Choroid plexus epithelial cell (primary cell): ENCODE measurements around the gene SH3PXD2A.

Experiments
- DNase-seq: peaks from one replicate; pipeline ENCODE4 v3.0.0-alpha.2; 2010; ENCODE audit warnings: low read depth
- H3K4me3 ChIP-seq: 2 replicates; pipeline ENCODE4 v1.5.1; 2011; ENCODE audit warnings: low read depth, mild to moderate bottlenecking, control low read depth, low read length, moderate library complexity
- TF ChIP-seq, protein P1 (sequence below): conservative IDR thresholded peaks from 2 replicates; pipeline ENCODE4 v1.5.1; 2011; ENCODE audit warnings: low read depth, mild to moderate bottlenecking, control low read depth, inconsistent platforms, low read length, moderate library complexity

Gene SH3PXD2A

DNA sequence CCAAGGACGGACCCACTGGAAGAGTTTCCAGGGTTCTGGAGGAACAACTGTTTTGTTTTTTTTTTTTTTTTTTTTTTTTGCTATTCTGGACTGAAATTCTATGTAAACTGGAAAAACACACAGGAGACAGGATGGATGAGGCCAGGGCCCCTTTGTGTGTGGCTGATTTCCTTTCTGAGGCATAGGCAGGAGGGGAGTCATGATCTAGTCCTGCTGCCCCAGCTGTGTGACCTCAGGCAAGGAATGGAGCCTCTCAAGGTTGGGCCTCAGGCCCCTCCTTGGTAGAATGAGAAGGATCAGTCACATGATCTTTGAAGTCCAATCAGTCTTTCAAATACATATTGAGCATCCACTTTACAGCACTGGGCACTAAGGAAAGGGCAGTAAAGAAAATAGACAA lies 87.6 kb downstream of the SH3PXD2A start:
- DNase-seq = no peak
- H3K4me3 ChIP-seq = no peak overlapping the region
- TF ChIP-seq, protein P1, sequence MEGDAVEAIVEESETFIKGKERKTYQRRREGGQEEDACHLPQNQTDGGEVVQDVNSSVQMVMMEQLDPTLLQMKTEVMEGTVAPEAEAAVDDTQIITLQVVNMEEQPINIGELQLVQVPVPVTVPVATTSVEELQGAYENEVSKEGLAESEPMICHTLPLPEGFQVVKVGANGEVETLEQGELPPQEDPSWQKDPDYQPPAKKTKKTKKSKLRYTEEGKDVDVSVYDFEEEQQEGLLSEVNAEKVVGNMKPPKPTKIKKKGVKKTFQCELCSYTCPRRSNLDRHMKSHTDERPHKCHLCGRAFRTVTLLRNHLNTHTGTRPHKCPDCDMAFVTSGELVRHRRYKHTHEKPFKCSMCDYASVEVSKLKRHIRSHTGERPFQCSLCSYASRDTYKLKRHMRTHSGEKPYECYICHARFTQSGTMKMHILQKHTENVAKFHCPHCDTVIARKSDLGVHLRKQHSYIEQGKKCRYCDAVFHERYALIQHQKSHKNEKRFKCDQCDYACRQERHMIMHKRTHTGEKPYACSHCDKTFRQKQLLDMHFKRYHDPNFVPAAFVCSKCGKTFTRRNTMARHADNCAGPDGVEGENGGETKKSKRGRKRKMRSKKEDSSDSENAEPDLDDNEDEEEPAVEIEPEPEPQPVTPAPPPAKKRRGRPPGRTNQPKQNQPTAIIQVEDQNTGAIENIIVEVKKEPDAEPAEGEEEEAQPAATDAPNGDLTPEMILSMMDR = no peak

DNA sequence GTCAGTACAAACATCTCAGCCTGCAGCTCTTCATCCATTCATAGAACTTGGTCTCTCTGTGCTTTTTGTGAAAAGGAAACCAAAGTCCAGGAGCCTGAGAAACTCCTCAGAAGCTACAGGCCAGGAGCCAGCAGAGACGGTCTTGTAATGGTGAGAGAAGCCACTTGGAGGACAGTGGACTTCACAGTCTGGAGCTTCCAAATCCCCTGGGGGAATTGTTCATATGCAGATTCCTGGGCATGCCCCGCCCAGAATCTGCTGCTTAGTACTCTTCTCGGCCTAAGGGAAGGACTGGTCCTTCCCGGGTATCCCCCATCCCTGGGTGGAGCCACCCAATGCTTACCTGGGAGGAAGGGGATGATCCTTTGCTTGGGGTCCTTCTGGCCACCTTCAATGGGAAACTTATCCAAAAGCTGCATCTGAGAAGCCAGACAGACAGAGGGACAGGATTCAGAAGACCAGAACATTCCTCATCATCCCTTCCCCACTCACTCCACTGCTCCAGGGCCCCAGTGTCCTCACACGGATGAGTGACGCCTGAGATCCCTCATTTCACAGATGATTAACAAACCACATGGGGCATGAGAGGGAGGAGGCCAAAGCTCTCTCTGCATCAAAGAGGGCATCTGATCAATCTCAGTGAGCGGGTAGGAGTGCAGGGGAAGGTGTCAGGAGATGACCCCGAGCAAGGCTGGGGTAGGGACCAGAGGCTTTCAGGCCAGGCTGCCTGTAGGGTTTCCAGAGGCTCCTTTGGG lies 88.4 kb downstream of the SH3PXD2A start:
- DNase-seq = no peak
- H3K4me3 ChIP-seq = no peak overlapping the region
- TF ChIP-seq, protein P1 = no peak

DNA sequence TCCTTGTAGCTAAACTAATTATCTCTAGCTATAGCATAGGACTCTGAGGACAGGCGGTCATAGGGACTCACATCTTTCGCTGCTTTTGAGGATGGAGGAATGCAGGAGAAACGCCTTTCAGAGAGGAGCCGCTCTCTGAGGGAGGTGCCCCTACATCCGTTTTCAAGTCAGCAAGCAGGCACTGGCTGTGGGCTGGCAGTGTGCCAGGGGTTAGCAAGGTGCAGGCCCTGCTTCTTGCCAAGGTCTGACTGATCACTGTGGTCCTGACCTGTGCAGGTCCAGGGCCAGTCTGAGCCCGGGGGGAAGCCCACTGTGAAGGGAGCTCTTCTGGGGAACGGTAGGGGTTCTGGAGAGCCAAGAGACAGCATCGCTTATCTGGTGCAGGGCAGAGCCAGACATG lies 89.4 kb downstream of the SH3PXD2A start:
- no peak for DNase-seq
- no peak overlapping the region for H3K4me3 ChIP-seq
- TF ChIP-seq, protein P1 = no peak

DNA sequence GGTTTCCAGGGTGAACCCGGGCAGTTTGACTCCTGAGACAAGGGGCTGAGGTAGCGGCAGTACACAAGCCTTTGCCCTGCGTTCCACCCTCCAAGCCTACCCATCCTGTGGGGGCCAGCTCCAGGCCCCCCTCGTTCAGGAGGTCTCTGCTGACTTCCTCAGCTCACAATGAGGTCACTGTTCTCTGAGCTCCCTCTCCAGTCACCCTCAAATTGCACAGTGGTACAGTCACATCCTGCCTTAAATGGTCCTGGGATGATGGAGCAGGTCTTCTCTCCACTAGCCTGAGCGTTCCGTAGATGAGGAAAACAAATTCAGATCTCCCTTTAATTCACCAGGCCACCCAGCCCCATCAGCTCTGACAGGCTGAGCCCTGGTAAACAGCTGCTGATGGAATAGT lies 90.2 kb downstream of the SH3PXD2A start:
- peak; percentile 34 for DNase-seq
- no peak overlapping the region for H3K4me3 ChIP-seq
- TF ChIP-seq, protein P1 = no peak

DNA sequence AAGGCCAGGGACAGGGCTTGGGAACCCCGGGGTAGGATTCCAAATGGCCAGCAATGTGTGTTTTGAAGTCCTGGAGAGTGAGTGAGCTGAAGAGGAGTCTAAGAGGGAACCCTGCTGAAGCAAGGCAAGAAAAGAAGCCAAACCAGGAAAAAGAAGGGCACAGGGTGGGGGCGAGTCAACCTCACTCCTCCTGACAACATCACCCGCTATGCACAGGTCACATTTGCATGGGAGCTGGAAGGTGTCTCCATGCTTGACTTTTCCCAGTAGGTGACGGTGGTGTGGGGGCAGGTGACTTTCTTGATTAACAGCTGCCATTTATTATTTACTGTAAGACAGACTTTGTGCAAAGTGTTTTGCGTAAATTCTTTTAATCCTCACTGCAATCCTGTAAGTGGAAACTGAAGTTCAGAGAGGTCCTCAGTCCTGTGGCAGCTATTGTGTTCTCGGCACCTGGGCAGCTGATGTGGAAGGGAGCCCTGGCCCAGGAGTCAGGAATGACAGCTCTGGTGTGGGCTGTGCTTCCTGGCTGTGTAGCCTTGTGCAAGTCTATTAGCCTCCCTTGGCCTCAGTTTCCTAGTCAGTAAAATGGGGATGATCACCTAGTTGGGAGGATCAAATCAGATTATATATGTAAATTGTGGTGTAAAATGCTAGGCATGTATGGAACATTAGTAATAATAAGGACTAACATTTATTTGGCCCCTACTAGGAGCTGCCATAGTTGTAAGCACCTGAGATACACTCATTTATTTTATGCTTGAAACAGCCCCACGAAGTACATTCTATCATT lies 90.9 kb downstream of the SH3PXD2A start:
- DNase-seq = no peak
- TF ChIP-seq, protein P1 = no peak
- no peak overlapping the region for H3K4me3 ChIP-seq

DNA sequence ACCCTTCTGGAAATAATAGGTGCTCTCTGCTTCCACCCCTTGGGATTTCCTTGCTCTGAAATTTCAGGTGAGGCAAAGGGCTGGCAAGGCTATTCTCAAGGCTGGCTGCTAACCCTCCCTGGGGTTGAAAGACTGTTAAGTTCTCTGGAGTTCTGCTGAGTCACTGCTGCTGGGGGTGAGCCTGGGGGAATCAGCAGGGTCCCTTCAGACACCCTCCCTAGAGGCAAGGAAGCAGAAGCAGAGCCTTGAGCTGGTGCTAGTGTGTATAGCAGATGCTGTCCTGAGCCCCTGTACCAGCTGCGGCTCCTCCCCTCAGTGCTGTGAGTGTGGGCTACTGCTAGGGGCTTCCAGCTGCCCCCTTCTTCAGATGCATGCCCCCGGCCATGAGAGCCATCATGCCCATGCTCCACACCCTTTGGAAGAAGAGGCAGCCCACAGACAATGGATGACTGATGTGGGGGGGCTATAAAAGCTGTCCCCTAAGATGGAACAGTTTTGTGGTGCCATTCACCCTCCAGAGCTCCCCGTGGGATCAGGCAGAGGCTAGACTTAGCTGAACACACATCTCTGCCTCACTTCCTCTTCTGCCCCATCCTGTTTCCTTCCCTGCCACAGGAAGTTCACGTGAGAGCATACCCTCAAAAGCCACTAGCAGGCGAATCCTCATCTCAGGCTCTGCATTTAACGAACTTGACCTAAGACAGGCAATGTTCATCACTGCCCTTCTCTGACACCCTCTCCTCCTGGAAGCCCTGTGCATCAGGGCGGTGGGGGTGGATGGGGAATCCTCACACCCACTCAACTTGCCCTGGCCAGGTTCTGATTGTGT lies 91.8 kb downstream of the SH3PXD2A start:
- H3K4me3 ChIP-seq = no peak overlapping the region
- TF ChIP-seq, protein P1 = no peak
- DNase-seq = peak; percentile 33
